Activated CD8-positive, alpha-beta T cell treated with anti-CD3 and anti-CD28 coated beads for 36 hours (primary cell): ENCODE results near the gene DOK6. TPM values are rescaled to one million over a fixed set of nuclear protein-coding genes. Genes with fewer than 3 reads are reported as not detected.

Experiments
- ATAC-seq: fragments of 200-7000 bp; cut with Tn5 transposase; one replicate; pipeline ENCODE4 v1.10.0; 2021; ENCODE audit warnings: mild to moderate bottlenecking, moderate library complexity
- CTCF ChIA-PET: fragments of 350-600 bp; sonication (Branson Sonifier 250); formaldehyde crosslinking; loops from one replicate; lab custom pipeline; 2021; ENCODE audit warnings: antibody characterized with exemption; lab: Charles Lee
- POLR2A ChIA-PET: fragments of 350-600 bp; sonication (Branson Sonifier 250); formaldehyde crosslinking; loops from one replicate; lab custom pipeline; 2021; ENCODE audit warnings: antibody characterized with exemption; lab: Charles Lee
- DNase-seq: peaks from one replicate; pipeline ENCODE4 v3.0.0-alpha.2; 2020
- H3K27ac Mint-ChIP-seq: one replicate; pipeline ENCODE4 v1.8.0; 2021; ENCODE audit warnings: mild to moderate bottlenecking, mixed read lengths
- H3K27me3 Mint-ChIP-seq: one replicate; pipeline ENCODE4 v1.8.0; 2021; ENCODE audit warnings: mixed read lengths
- H3K36me3 Mint-ChIP-seq: one replicate; pipeline ENCODE4 v1.8.0; 2021; ENCODE audit warnings: low read depth, mixed read lengths
- H3K4me1 Mint-ChIP-seq: one replicate; pipeline ENCODE4 v1.8.0; 2021; ENCODE audit warnings: low read depth, mixed read lengths
- H3K4me3 Mint-ChIP-seq: one replicate; pipeline ENCODE4 v1.8.0; 2021; ENCODE audit warnings: mild to moderate bottlenecking, moderate library complexity, mixed read lengths
- H3K9me3 Mint-ChIP-seq: one replicate; pipeline ENCODE4 v1.8.0; 2021; ENCODE audit warnings: mixed read lengths
- intact Hi-C: fragments of 100-400 bp; cut with micrococcal nuclease; formaldehyde crosslinking; loops from one replicate; pipeline ENCODE4 v1.10.0; 2022
- total RNA-seq, 2 experiments: library from RNA; stranded (reverse); gene quantifications; one replicate each; pipeline ENCODE4 v1.2.3, GENCODE V29; 2021
- TF ChIP-seq, protein P1 (sequence below): fragments of 200-600 bp; IDR thresholded peaks from one replicate; pipeline ENCODE4 v1.8.0; 2022; ENCODE audit warnings: antibody characterized with exemption, mild to moderate bottlenecking

The DOK6 gene
- total RNA-seq, 2 experiments from 2014 or later: not detected

DNA sequence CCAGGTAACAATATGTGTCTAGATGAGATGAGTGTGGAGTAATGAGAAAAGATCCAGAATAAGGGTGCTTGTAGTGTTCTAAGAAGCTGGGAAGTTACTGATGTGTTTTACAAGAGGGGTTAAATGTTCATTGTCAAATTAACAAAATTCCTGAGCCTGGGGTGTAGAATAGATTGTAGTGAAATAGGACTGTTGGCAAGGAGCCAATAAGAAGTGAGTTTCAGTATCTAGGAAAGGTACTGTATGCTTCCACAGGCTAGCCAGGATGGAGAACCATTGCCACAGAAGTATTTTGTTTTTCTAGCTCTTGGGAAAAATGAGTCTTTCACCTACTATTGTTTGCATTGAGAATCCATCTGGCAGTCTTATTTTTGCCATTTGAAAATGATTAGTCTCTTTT, 10.5 kb downstream of the DOK6 start:
- no peaks in the 10 kb centered on the region for H3K4me1 Mint-ChIP-seq

DNA sequence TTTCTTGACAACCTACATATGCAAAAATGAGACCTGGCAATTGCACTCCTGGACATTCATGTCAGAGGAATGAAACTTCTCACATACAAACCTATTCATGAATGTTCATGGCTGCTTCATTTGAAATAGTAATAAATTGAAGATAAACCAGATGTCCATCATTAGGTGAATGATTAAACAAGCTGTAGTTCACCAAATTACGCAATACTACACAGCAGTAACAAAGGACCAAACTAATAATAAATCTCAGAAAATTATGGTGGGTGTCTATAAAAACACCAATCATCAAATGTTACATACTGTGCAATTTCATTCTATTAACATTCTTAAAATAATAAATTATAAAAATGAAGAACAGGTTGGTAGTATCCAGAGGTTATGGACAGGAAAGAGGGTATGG, 13.5 kb downstream of the DOK6 start:
- TF ChIP-seq, protein P1, sequence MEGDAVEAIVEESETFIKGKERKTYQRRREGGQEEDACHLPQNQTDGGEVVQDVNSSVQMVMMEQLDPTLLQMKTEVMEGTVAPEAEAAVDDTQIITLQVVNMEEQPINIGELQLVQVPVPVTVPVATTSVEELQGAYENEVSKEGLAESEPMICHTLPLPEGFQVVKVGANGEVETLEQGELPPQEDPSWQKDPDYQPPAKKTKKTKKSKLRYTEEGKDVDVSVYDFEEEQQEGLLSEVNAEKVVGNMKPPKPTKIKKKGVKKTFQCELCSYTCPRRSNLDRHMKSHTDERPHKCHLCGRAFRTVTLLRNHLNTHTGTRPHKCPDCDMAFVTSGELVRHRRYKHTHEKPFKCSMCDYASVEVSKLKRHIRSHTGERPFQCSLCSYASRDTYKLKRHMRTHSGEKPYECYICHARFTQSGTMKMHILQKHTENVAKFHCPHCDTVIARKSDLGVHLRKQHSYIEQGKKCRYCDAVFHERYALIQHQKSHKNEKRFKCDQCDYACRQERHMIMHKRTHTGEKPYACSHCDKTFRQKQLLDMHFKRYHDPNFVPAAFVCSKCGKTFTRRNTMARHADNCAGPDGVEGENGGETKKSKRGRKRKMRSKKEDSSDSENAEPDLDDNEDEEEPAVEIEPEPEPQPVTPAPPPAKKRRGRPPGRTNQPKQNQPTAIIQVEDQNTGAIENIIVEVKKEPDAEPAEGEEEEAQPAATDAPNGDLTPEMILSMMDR: no peak
- CTCF ChIA-PET: no interaction called here
- H3K4me1 Mint-ChIP-seq: no peaks in the 10 kb centered on the region
- no peaks in the 10 kb centered on the region for H3K36me3 Mint-ChIP-seq
- POLR2A ChIA-PET: no interaction called here
- ATAC-seq (no peak), DNase-seq (no peak)
- peaks cover 10% of the 10 kb centered on the region for H3K27me3 Mint-ChIP-seq
- intact Hi-C loops: no loop called here
- no peak overlapping the region for H3K27ac Mint-ChIP-seq
- H3K4me3 Mint-ChIP-seq: no peak overlapping the region
- H3K9me3 Mint-ChIP-seq: no peaks in the 10 kb centered on the region

More for the DNA sequence above, 10.5 kb downstream of the DOK6 start:
- H3K9me3 Mint-ChIP-seq: no peaks in the 10 kb centered on the region
- CTCF ChIA-PET: no interaction called here
- H3K36me3 Mint-ChIP-seq: no peaks in the 10 kb centered on the region
- peaks cover 10% of the 10 kb centered on the region for H3K27me3 Mint-ChIP-seq
- no peak overlapping the region for H3K4me3 Mint-ChIP-seq
- TF ChIP-seq, protein P1: no peak
- DNase-seq: no peak
- POLR2A ChIA-PET: no interaction called here
- intact Hi-C loops: no loop called here
- no peak overlapping the region for H3K27ac Mint-ChIP-seq
- ATAC-seq: no peak

DNA sequence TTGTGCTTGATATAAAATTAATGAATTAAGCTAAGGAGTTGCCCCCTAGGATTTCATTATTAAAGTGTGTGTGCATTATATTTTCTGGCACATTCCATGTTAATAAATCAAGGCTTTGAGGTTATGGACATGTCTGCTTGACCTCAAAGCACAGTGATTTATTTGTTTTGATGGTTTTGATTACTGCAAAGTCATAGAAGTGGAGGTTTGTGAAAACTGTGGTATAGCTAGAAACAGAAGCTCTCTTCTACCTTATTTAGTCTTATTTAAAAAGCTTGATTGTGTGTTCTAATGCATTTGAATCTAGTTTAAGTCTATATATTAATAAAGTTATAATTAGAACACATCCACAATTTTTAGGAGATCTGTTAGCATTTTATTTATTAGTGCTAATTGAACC, 32.2 kb downstream of the DOK6 start:
- Mint-ChIP-seq H3K27ac (no peak overlapping the region), H3K27me3 (no peaks in the 10 kb centered on the region), H3K4me1 (no peaks in the 10 kb centered on the region), H3K36me3 (no peaks in the 10 kb centered on the region), H3K9me3 (no peaks in the 10 kb centered on the region), H3K4me3 (no peak overlapping the region)
- CTCF ChIA-PET: no interaction called here
- POLR2A ChIA-PET: no interaction called here
- intact Hi-C loops: no loop called here
- ATAC-seq (no peak), DNase-seq (no peak)
- TF ChIP-seq, protein P1: no peak

- POLR2A ChIA-PET: no interaction called here
- TF ChIP-seq, protein P1: no peak
Measured at GRCh38 chr18:69435000-69435399, 34.3 kb downstream of the DOK6 start.

DNA sequence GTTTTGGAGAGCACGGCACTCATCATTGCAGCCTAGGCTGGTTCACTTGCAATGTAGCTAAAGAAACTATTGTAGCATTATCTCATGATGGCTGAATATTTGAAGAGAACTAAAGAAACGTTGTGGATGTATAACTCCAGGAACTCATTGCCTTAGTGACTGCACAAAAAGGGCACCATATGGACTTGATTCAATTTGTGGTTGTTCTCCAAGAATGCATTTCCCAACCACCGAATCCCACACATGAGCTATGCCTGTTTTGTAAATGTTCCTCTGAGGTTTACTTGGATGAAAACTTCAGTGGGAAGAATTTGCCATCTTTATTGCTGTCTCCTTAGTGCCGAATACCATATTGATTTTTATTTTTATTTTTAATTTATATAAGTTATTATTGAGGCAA, 43.5 kb downstream of the DOK6 start:
- H3K27ac Mint-ChIP-seq: no peak overlapping the region
- H3K4me1 Mint-ChIP-seq: no peaks in the 10 kb centered on the region
- no peaks in the 10 kb centered on the region for H3K36me3 Mint-ChIP-seq
- TF ChIP-seq, protein P1: no peak
- H3K27me3 Mint-ChIP-seq: no peaks in the 10 kb centered on the region
- POLR2A ChIA-PET: no interaction called here
- H3K4me3 Mint-ChIP-seq: no peak overlapping the region
- intact Hi-C loops: no loop called here
- DNase-seq (no peak), ATAC-seq (no peak)
- no peaks in the 10 kb centered on the region for H3K9me3 Mint-ChIP-seq
- CTCF ChIA-PET: no interaction called here

More at GRCh38 chr18:69435000-69435399, 34.3 kb downstream of the DOK6 start:
- no peak for DNase-seq
- Mint-ChIP-seq H3K9me3 (no peaks in the 10 kb centered on the region), H3K36me3 (no peaks in the 10 kb centered on the region), H3K27ac (no peak overlapping the region), H3K27me3 (no peaks in the 10 kb centered on the region), H3K4me3 (no peak overlapping the region), H3K4me1 (no peaks in the 10 kb centered on the region)
- intact Hi-C loops: no loop called here
- no peak for ATAC-seq
- CTCF ChIA-PET: no interaction called here
